ENCODE measurements around the gene GAPDHS.

GAPDHS gene

DNA sequence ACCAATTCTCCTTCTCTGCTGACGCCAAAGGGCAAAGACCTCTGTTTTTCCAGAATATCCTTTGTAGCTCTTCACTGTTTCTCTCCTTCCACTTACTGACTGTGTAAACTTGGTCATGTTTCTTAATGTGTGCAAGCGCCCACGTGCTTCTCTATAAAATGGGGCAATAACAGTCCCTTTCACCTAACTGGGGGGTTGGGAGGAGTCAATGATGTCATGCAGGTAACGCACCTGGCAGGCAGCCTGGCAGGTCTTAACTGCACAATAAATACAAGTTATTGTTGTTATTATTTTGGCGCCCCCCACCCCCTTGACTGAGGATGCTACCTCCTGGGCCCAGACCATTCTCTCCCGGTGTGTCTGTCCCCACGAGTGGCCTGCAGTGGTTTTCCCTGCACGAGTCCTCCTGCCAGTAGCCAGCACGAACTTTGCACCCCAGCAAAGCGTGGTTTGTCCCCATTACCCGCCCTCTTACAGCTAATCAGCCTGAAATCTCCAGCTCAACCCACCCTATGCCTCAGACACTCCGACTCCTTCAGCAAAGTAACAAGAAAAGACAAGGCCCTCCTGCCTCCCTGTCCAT lies 10.4 kb upstream of the GAPDHS start:
- H3K4me3 ChIP-seq (ENCODE audit: low read depth, low read length) = no peak overlapping the region
- in situ Hi-C loops (cut with HindIII; ENCODE audit: low sequenced_read_pairs) = no loop called here
- TF ChIP-seq, protein P1, sequence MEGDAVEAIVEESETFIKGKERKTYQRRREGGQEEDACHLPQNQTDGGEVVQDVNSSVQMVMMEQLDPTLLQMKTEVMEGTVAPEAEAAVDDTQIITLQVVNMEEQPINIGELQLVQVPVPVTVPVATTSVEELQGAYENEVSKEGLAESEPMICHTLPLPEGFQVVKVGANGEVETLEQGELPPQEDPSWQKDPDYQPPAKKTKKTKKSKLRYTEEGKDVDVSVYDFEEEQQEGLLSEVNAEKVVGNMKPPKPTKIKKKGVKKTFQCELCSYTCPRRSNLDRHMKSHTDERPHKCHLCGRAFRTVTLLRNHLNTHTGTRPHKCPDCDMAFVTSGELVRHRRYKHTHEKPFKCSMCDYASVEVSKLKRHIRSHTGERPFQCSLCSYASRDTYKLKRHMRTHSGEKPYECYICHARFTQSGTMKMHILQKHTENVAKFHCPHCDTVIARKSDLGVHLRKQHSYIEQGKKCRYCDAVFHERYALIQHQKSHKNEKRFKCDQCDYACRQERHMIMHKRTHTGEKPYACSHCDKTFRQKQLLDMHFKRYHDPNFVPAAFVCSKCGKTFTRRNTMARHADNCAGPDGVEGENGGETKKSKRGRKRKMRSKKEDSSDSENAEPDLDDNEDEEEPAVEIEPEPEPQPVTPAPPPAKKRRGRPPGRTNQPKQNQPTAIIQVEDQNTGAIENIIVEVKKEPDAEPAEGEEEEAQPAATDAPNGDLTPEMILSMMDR (IDR thresholded peaks at IDR 0.05; ENCODE audit: low read depth, low read length) = no peak
- no peak for DNase-seq (ENCODE audit: low read depth, low spot score)

DNA sequence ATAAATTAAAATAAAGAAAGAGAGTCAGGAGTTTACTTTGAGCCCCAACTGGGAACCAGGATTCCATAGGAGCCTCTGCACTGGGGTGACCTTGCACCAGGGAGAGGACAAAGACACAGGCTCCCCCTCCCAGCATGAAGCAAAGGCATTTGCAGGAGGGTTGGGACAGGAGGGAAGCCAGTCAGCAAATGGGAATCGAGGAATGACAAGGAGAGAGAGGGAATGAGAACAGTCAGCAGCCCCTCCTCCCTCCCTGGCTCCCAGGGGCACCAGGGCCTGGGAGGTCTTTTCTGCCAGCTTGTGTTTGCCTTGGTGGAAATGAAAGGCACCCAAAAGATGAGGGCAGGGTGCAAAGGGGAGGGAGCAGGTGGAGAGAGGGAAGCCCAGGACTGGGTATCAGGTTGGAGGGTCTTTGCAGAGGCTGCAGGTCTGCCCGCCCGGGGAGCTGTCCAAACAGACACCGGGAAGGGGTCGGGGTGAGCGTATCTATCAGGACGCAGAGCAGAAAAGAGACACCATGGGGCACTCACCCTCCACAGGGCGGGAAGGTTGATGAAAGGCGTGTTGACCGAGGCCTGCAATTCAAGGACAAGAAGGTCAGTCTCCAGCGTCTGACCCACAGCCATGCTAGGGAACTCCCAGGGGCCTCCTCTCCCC lies 8.9 kb upstream of the GAPDHS start:
- no peak for DNase-seq (ENCODE audit: low read depth, low spot score)
- in situ Hi-C loops (cut with HindIII; ENCODE audit: low sequenced_read_pairs) = no loop called here
- TF ChIP-seq, protein P1 (IDR thresholded peaks at IDR 0.05; ENCODE audit: low read depth, low read length) = no peak
- no peak overlapping the region for H3K4me3 ChIP-seq (ENCODE audit: low read depth, low read length)

DNA sequence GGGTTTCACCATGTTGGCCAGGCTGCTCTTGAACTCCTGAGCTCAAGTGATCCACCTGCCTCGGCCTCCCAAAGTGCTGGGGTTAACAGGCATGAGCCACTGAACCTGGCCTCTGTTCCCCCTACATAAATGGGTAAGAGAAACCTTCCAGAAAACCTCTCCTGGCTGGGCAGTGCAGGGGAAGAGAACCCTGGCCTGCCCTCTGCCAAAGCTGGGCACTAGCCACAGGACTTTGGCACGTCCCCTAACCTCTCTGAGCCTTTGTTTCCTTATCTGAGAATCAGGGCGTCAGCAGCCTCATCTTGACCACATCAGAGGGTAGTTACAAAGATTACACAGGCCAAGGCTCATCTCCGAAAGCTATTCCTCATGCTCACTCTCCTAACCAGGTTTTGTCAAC lies 7.4 kb upstream of the GAPDHS start:
- no peak overlapping the region for H3K4me3 ChIP-seq (ENCODE audit: low read depth, low read length)
- TF ChIP-seq, protein P1 (IDR thresholded peaks at IDR 0.05; ENCODE audit: low read depth, low read length) = no peak
- in situ Hi-C loops (cut with HindIII; ENCODE audit: low sequenced_read_pairs) = no loop called here
- no peak for DNase-seq (ENCODE audit: low read depth, low spot score)

DNA sequence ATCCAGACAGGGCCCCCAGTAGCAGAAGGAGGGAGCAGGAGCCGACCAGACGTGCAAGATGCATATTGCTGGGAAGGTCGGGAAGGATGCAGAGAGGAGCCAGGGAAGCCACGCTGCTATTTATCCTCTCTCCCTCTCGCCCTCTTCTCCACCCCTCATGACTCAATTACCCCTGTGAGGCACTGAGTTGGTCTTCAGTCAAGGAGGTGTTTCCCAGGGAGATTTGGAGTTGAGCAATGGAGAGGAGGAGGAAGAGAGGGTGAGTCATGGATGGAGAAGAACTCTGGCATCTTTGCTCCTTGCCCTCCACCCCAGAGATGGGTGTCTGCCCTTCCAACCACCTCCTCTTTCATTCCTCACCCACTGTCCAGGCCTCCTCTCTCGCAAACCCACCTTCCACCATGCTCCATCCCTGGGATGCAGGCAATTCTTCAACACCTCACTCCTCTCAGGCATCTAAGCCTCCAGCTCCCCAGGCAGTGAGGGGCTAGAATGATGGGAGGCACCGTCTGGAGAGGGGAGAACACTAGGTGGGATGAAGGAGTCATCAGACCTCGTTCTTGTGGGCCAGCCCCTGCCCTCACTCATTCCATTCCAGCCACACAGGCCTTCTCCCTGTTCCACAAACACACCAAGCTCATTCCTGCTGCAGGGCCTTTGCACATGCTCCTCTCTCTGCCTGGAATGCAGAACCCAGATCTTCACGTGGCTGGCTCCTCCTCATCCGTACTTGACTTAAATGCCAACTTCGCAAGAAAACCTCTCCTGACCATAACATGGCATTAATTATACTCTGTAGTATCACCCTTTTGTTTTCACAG lies 4.8 kb upstream of the GAPDHS start, which contains the start of gene SBSN:
SBSN (minus strand) TSS at position 94 of the 821 bp plus-strand sequence; CDS start at position 64, 30 bp downstream.
- DNase-seq (ENCODE audit: low read depth, low spot score) = no peak
- H3K4me3 ChIP-seq (ENCODE audit: low read depth, low read length) = no peak within 1 kb of the TSS
- TF ChIP-seq, protein P1 (IDR thresholded peaks at IDR 0.05; ENCODE audit: low read depth, low read length) = no peak
- in situ Hi-C loops (cut with HindIII; ENCODE audit: low sequenced_read_pairs) = no loop called here

DNA sequence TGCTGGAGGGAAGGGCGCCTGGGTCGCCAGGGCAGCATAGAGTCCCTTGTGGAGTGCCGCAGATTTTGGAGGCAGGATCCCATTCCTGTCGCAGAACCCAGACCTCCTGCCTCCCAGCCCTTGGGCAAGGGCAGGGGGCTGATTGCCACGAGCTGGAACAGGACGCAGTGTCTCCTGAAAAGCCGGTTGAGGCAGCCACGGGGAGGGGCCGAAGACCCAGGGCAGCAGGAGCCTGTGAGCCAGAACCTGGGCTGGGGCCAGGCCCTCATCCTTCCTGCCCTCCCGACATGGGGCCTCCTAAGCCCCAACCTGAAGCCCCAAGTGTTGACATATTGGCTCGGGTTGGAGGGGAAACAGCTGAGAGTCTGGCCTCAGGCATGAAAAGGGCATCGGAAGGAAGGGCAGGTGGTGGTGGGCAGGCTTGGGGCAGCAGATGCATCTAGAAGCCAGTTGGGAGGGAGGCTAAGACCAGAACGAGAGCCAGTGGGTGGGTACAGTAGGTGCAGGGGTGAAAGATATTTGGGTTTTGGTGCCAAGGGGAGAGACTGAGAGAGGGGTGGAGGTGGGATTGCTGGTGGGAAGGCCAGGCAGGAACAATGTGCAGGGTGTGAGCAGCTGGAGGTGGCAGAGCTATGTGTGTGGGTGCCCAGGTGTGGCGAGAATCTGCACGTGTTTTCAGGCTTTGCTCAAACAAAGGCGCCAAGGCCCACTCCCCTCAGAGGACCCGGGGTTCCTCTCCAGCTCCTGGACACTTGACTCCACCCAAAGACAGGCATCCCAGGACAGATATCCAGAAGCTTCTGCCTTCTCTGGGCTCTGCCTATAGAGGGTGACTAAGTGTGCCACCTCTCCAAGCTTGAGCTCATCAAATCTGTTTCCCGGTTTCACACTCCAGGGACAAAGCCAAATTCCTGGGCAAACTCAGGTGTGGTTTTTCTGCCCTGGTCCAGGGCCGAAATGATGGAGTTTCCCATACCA lies 3.7 kb upstream of the GAPDHS start:
- H3K4me3 ChIP-seq (ENCODE audit: low read depth, low read length) = no peak overlapping the region
- in situ Hi-C loops (cut with HindIII; ENCODE audit: low sequenced_read_pairs) = no loop called here
- no peak for DNase-seq (ENCODE audit: low read depth, low spot score)
- TF ChIP-seq, protein P1 (IDR thresholded peaks at IDR 0.05; ENCODE audit: low read depth, low read length) = no peak

DNA sequence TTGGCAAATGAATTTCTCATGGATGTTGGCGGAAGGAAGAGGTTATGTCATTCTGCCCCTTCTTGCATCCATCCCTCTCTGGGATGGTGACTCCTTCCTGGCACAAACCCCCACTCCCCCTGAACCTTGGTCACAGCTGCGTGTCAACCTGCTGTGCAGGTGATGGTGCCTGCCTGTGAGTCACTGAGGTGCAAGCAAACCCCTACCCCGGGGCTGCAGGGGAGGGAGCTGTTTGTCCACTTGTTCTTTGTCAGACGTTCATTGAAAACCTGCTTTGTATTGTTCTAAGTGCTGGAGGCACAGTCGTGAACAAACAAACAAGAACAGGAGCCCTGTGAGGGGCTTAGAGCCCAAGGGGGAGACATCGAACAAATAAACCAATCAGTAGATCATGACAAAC lies 2.0 kb upstream of the GAPDHS start:
- in situ Hi-C loops (cut with HindIII; ENCODE audit: low sequenced_read_pairs) = no loop called here
- DNase-seq (ENCODE audit: low read depth, low spot score) = no peak
- TF ChIP-seq, protein P1 (IDR thresholded peaks at IDR 0.05; ENCODE audit: low read depth, low read length) = no peak
- no peak overlapping the region for H3K4me3 ChIP-seq (ENCODE audit: low read depth, low read length)

Measured in astrocyte of the spinal cord (primary cell).